Osteocyte (in vitro differentiated cells): Measurements from ENCODE around the gene SWSAP1. TPM values are rescaled to one million over a fixed set of nuclear protein-coding genes. Genes with fewer than 3 reads are reported as not detected.

Source experiments
- DNase-seq: peaks from one replicate; pipeline ENCODE4 v3.0.0; 2021; ENCODE audit warnings: mixed read lengths; ENCODE audit not compliant: unreplicated experiment; ENCODE audit errors: extremely low spot score
- H3K27ac Mint-ChIP-seq: one replicate; pipeline ENCODE4 v1.8.0; 2021; ENCODE audit warnings: mild to moderate bottlenecking, mixed read lengths; ENCODE audit not compliant: unreplicated experiment
- H3K27me3 Mint-ChIP-seq: one replicate; pipeline ENCODE4 v1.8.0; 2021; ENCODE audit warnings: mixed read lengths; ENCODE audit not compliant: unreplicated experiment
- H3K36me3 Mint-ChIP-seq: one replicate; pipeline ENCODE4 v1.8.0; 2021; ENCODE audit warnings: mixed read lengths; ENCODE audit not compliant: unreplicated experiment
- H3K4me1 Mint-ChIP-seq: one replicate; pipeline ENCODE4 v1.8.0; 2021; ENCODE audit warnings: mixed read lengths; ENCODE audit not compliant: unreplicated experiment
- H3K4me3 Mint-ChIP-seq: one replicate; pipeline ENCODE4 v1.8.0; 2021; ENCODE audit warnings: mild to moderate bottlenecking, moderate library complexity, mixed read lengths; ENCODE audit not compliant: unreplicated experiment
- H3K9me3 Mint-ChIP-seq: one replicate; pipeline ENCODE4 v1.8.0; 2021; ENCODE audit warnings: mixed read lengths; ENCODE audit not compliant: unreplicated experiment
- CTCF ChIP-seq: fragments of 200-600 bp; sonication (generic); IDR thresholded peaks from 2 replicates; pipeline ENCODE4 v1.5.0; 2021; ENCODE audit warnings: antibody characterized with exemption, mild to moderate bottlenecking, moderate library complexity
- long read RNA-seq: library from polyadenylated mRNA; unstranded; transcript quantifications from one replicate; pipeline ENCODE4 v2.0.0, GENCODE V29; 2021
- total RNA-seq: library from RNA; stranded (reverse); gene quantifications from 2 replicates; pipeline ENCODE4 v1.2.1, GENCODE V29; 2021

SWSAP1 gene
- 1.3 and 2.4 TPM in 2 replicates for total RNA-seq
- long read RNA-seq, partial matches to known transcripts, result 0 of 3 reads
- long read RNA-seq, other reads (novel, unspliced or antisense), result 1 of 3 reads

GRCh38 chr19:11374433-11375142 is at the start of gene SWSAP1:
Gene SWSAP1, plus strand, starts transcription at chr19:11374666. Its CDS starts 15 bp downstream, at chr19:11374681.
- TF ChIP-seq CTCF, result no peak
- Mint-ChIP-seq H3K27me3 (no peaks in the 10 kb centered on the region), H3K27ac (no peak within 1 kb of the TSS), H3K4me1 (peaks cover 21% of the 10 kb centered on the region), H3K36me3 (no peaks in the 10 kb centered on the region), H3K4me3 (no peak within 1 kb of the TSS), H3K9me3 (no peaks in the 10 kb centered on the region)
- DNase-seq, result peak; percentile 99

GRCh38 chr19:11324748-11325389 is 49.6 kb upstream of the SWSAP1 start:
- H3K27ac Mint-ChIP-seq, result peak overlapping the region; percentile 90
- no peaks in the 10 kb centered on the region for H3K9me3 Mint-ChIP-seq
- no peak overlapping the region for H3K4me3 Mint-ChIP-seq

GRCh38 chr19:11325544-11325943 is 48.9 kb upstream of the SWSAP1 start:
- H3K36me3 Mint-ChIP-seq, result no peaks in the 10 kb centered on the region
- no peak for TF ChIP-seq CTCF

More at GRCh38 chr19:11324748-11325389, 49.6 kb upstream of the SWSAP1 start:
- no peaks in the 10 kb centered on the region for H3K36me3 Mint-ChIP-seq
- DNase-seq, result no peak
- no peaks in the 10 kb centered on the region for H3K27me3 Mint-ChIP-seq
- peaks cover 37% of the 10 kb centered on the region for H3K4me1 Mint-ChIP-seq
- TF ChIP-seq CTCF, result no peak

GRCh38 chr19:11330127-11330526 is 44.3 kb upstream of the SWSAP1 start:
- Mint-ChIP-seq H3K27ac (no peak overlapping the region), H3K27me3 (no peaks in the 10 kb centered on the region), H3K4me3 (no peak overlapping the region), H3K9me3 (no peaks in the 10 kb centered on the region), H3K36me3 (no peaks in the 10 kb centered on the region), H3K4me1 (no peaks in the 10 kb centered on the region)
- TF ChIP-seq CTCF, result no peak
- DNase-seq, result no peak

More at GRCh38 chr19:11325544-11325943, 48.9 kb upstream of the SWSAP1 start:
- H3K4me3 Mint-ChIP-seq, result no peak overlapping the region
- no peaks in the 10 kb centered on the region for H3K27me3 Mint-ChIP-seq
- H3K9me3 Mint-ChIP-seq, result no peaks in the 10 kb centered on the region
- no peak for DNase-seq
- H3K4me1 Mint-ChIP-seq, result peaks cover 37% of the 10 kb centered on the region
- H3K27ac Mint-ChIP-seq, result no peak overlapping the region

GRCh38 chr19:11331502-11331901 is 43.0 kb upstream of the SWSAP1 start:
- Mint-ChIP-seq H3K27ac (no peak overlapping the region), H3K4me1 (no peaks in the 10 kb centered on the region), H3K36me3 (peaks cover 4% of the 10 kb centered on the region), H3K27me3 (no peaks in the 10 kb centered on the region), H3K4me3 (no peak overlapping the region), H3K9me3 (no peaks in the 10 kb centered on the region)
- DNase-seq, result no peak
- TF ChIP-seq CTCF, result no peak
